GM21576 (cell line): ENCODE data around the gene EPHB2.

Experiments
- ATAC-seq: cut with Tn5 transposase; IDR thresholded peaks from one replicate; pipeline ENCODE4 v1.9.1; 2021; ENCODE audit warnings: mild to moderate bottlenecking, moderate library complexity; ENCODE audit not compliant: unreplicated experiment

The EPHB2 gene

GRCh38 chr1:22721122-22721873, 10.7 kb downstream of the EPHB2 start:
- ATAC-seq = no peak

- ATAC-seq = no peak
Observed at GRCh38 chr1:22722901-22723550, 12.4 kb downstream of the EPHB2 start.

GRCh38 chr1:22727873-22728272, 17.2 kb downstream of the EPHB2 start:
- no peak for ATAC-seq

- ATAC-seq = no peak
Observed at GRCh38 chr1:22728751-22729399, 18.2 kb downstream of the EPHB2 start.

DNA sequence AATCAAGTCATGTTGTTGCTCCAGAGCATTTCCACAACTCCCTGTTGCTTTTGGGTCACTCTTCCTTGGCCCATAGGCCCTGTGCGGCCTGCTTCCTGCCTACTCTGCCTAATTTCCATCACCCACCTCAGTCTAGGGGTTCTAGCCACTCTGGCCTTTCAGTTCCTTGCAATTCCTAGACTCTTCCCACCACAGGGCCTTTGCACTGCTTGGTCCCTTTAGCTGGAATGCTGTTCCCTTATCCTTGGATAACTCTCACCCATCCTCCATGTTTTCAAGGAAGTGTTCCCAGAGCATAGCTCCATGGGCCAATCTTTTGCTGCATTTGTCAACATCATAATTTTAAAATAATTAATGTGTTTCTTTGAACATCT, 18.7 kb downstream of the EPHB2 start:
- ATAC-seq = no peak

GRCh38 chr1:22729912-22730311, 19.3 kb downstream of the EPHB2 start:
- no peak for ATAC-seq

GRCh38 chr1:22731924-22732720, 21.5 kb downstream of the EPHB2 start:
- no peak for ATAC-seq

GRCh38 chr1:22733643-22734042, 23.0 kb downstream of the EPHB2 start:
- no peak for ATAC-seq

DNA sequence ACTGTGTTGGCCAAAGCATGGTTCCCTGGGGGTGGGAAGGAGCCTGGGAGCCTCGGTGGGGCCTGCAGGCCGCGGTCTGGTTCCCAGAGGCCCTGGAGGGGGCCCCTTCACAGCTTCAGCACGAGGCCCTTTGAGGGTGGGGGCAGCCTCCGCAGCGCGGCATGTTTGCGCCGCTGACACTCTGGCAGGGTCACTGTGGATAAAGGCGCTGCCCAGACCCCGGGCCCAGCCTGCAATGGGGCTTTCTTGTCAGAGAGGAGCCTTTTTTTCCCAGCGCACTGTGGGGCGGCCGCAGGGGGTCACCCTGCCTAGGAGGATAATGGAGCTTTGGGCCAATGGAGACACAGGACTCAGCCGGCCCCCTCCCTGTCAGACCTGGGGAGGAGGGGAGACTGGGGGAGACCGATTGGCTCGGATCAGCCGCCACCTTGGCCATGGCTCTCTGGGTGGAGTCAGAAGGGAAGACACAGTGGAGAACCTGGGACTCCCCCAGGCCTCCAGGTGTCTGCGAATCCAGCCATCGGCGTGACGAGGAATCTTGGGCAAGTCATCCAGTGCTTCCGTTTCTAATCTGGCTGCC, 26.0 kb downstream of the EPHB2 start:
- no peak for ATAC-seq

- ATAC-seq = no peak
Observed at GRCh38 chr1:22737374-22738068, 26.9 kb downstream of the EPHB2 start.

GRCh38 chr1:22738069-22738435, 27.4 kb downstream of the EPHB2 start:
- no peak for ATAC-seq

- no peak for ATAC-seq
Observed at GRCh38 chr1:22738522-22738921, 27.9 kb downstream of the EPHB2 start.

GRCh38 chr1:22739648-22740385, 29.2 kb downstream of the EPHB2 start:
- ATAC-seq = no peak

DNA sequence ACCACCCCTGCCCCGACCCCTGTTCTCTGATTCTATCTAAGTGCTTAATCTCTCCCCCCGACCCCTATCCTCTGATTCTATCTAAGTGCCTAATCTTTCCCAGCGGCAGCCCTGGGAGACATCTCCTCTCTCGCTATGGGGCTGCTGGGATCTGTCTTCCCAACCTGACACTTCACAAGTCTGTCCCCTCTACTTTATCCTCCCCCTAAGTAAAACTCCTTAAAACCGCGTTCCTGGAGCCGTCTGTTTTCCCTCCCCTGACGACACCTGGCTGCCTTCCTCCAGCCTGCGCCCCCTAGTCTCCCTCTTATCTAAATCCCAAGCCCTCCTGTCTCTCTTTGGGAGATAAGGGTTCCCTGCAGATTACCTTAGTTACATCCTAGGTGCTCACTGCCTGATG, 30.5 kb downstream of the EPHB2 start:
- ATAC-seq = no peak

GRCh38 chr1:22745669-22746585, 35.3 kb downstream of the EPHB2 start:
- ATAC-seq = no peak

- no peak for ATAC-seq
Observed at GRCh38 chr1:22747021-22747734, 36.5 kb downstream of the EPHB2 start.

- no peak for ATAC-seq
Observed at GRCh38 chr1:22747735-22748073, 37.1 kb downstream of the EPHB2 start.

DNA sequence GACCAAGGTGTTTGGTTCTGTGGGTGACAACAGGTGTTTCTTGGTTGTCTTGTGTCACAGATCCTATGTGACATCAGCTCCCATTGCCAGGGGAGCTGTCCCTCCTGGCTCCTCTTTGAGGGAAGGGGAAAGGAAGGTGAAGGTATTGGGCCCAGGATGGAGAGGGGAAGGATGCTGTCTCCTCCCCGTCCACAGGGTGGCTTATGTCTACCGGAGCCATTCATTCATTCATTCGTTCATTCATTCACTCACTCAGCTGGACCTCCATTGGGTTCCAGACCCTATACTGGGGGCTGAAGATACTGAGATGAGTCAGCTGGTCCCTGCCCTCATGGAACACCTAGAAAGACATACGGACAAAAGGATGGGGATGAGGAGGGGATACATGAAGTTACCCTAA, 38.9 kb downstream of the EPHB2 start:
- ATAC-seq = no peak
